GM12891 (cell line): Measurements from ENCODE around the gene MPP1.

Source experiments
- POLR2AphosphoS5 ChIP-seq: IDR thresholded peaks from 2 replicates; pipeline ENCODE4 v1.6.1; 2011; ENCODE audit warnings: low read depth, low read length, control low read depth
- SPI1 ChIP-seq: IDR thresholded peaks from 2 replicates; pipeline ENCODE4 v1.6.1; 2011; ENCODE audit warnings: low read depth, low read length, control low read depth

GRCh38 chrX:154802947-154803346 is 2.3 kb downstream of the MPP1 start:
- TF ChIP-seq SPI1 (no peak), POLR2AphosphoS5 (no peak)
